ENCODE results near the gene ZNF148.

ZNF148 gene

DNA sequence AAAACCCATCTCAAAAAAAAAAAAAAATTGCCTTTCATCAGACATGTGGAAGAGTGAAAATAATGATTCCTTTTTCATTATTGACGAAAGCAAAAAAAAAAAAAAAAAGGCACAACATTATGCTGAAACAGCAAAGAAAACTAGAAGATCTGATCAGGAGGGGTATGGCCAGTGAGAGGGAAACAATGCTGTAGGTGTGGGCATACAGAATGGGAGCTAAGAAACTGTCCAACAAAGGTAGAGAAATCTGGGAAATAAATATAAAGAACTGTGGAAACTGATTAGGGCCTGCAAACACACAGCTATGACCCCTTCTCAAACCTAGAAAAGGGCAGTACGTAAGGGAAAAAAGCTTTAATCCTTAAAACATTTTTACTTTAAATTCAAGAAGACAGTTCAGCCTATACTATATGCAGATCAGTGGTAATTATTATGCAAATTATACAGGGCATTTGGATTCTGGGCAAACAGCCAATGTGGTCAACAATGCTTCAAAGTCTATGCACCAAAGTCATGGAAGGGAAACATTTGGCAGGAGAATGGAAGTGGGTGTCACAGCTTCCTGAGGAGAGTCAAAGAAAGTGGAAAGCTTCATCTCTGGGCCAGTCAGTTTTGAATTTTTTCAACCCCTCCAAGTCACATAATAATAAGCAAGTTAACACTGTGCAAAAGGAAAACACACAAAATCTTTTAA lies 94.3 kb downstream of the ZNF148 start:
- H3K4me1 ChIP-seq (ENCODE audit: insufficient read depth, low read length): no peaks in the 10 kb centered on the region
- no peak overlapping the region for H3K4me3 ChIP-seq (ENCODE audit: low read length)
- H2AFZ ChIP-seq (ENCODE audit: low read depth, low read length): no peak overlapping the region
- H3K36me3 ChIP-seq (ENCODE audit: insufficient read depth, low read length): peaks cover 4% of the 10 kb centered on the region
- no peaks in the 10 kb centered on the region for H3K9me3 ChIP-seq (ENCODE audit: low read length)
- H3K27me3 ChIP-seq (ENCODE audit: insufficient read depth, low read length): no peaks in the 10 kb centered on the region

DNA sequence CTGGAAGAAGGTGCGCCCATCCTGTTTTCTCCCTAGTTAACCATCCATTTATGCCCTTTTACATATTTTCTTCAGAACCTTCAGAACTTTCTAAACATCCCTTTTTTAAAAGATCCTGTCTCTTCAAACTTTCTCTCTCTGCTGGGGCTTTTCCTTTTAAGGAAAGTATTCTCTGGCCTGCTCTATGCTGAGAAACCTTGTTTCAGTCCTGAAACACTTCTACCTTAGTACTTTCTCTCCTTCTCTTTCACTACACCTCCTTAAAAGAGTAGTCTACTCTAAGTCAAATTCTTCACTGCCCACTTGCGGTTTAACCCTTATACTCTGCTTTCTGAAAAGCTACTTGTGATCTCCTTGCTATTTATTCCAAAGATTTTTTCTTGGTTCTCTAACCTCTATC lies 97.0 kb downstream of the ZNF148 start:
- no peak overlapping the region for H3K4me3 ChIP-seq (ENCODE audit: low read length)
- H3K4me1 ChIP-seq (ENCODE audit: insufficient read depth, low read length): no peaks in the 10 kb centered on the region
- peaks cover 7% of the 10 kb centered on the region for H3K36me3 ChIP-seq (ENCODE audit: insufficient read depth, low read length)
- H3K9me3 ChIP-seq (ENCODE audit: low read length): no peaks in the 10 kb centered on the region
- no peak overlapping the region for H2AFZ ChIP-seq (ENCODE audit: low read depth, low read length)
- no peaks in the 10 kb centered on the region for H3K27me3 ChIP-seq (ENCODE audit: insufficient read depth, low read length)

DNA sequence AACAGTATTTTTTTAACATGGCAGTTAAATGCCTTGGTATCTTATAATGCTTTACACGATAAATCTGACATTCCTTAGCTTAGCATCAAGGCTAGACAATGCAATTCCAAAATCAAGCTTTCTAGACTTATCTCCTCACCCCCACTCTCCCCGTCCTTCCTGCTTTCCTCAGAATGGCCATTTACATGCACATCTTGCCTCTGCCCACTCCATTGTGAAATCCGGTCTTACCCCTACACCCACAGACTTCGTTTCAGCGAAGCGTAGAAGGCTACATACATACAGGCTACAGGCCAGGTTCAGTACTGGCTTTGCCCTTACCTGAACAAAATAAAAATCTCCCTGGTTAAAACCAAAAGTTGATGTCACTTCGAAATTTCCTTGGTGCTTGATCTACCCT lies 104.0 kb downstream of the ZNF148 start:
- no peaks in the 10 kb centered on the region for H3K4me1 ChIP-seq (ENCODE audit: insufficient read depth, low read length)
- H2AFZ ChIP-seq (ENCODE audit: low read depth, low read length): no peak overlapping the region
- no peak overlapping the region for H3K4me3 ChIP-seq (ENCODE audit: low read length)
- peaks cover 11% of the 10 kb centered on the region for H3K9me3 ChIP-seq (ENCODE audit: low read length)
- peaks cover 16% of the 10 kb centered on the region for H3K36me3 ChIP-seq (ENCODE audit: insufficient read depth, low read length)
- H3K27me3 ChIP-seq (ENCODE audit: insufficient read depth, low read length): no peaks in the 10 kb centered on the region

DNA sequence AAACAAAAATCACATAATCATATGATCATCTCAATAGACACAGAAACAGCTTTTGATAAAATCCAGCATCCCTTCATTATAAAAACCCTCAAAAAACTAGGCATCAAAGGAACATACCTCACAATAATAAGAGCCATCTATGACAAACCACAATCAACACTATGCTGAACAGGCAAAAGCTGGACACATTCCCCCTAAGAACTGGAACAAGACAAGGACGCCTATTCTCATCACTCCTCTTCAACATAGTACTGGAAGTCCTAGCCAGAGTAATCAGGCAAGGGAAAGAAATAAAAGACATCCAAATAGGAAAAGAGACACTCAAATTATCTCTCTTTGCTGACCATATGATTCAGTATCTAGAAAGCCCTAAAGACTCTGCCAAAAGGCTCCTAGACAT lies 107.7 kb downstream of the ZNF148 start:
- Histone ChIP-seq H3K9me3 (ENCODE audit: low read length) (peaks cover 14% of the 10 kb centered on the region), H2AFZ (ENCODE audit: low read depth, low read length) (no peak overlapping the region), H3K27me3 (ENCODE audit: insufficient read depth, low read length) (no peaks in the 10 kb centered on the region), H3K4me1 (ENCODE audit: insufficient read depth, low read length) (no peaks in the 10 kb centered on the region), H3K4me3 (ENCODE audit: low read length) (no peak overlapping the region), H3K36me3 (ENCODE audit: insufficient read depth, low read length) (peaks cover 17% of the 10 kb centered on the region)

DNA sequence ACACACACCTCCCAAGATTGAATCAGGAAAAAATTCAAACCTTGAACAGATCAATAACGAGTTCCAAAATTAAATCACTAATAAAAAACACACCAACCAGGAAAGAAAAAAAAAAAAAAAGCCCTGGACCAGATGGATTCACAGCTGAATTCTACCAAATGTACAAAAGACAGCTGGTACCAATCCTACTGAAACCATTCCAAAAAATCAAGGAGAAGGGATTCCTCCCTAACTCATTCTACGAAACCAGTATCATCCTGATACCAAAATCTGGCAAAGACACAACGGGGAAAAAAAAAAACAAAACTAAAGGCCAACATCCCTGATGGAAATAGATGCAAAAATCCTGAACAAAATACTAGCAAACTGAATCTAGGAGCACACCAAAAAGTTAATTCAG lies 108.2 kb downstream of the ZNF148 start:
- Histone ChIP-seq H3K4me1 (ENCODE audit: insufficient read depth, low read length) (no peaks in the 10 kb centered on the region), H3K27me3 (ENCODE audit: insufficient read depth, low read length) (no peaks in the 10 kb centered on the region), H2AFZ (ENCODE audit: low read depth, low read length) (no peak overlapping the region), H3K36me3 (ENCODE audit: insufficient read depth, low read length) (peaks cover 15% of the 10 kb centered on the region), H3K4me3 (ENCODE audit: low read length) (no peak overlapping the region), H3K9me3 (ENCODE audit: low read length) (peaks cover 14% of the 10 kb centered on the region)

DNA sequence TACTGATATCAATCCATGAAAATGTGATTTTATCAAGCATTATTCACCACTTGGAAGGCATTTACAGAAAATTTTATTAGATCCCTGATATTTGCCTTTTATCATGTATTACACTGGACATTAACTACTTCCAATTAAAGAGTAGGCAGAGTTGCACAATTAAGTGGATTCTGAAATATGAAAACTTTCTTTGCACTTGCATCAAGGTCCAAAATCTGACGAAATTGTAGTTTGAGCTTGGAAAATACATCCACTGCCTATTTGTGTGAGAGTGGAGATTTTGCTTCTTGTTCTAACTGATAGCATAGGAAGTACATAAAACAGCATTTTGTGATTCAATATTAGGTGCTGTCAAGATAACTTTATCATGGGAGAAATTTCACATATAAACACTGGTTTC lies 113.0 kb downstream of the ZNF148 start:
- Histone ChIP-seq H3K4me1 (ENCODE audit: insufficient read depth, low read length) (no peaks in the 10 kb centered on the region), H2AFZ (ENCODE audit: low read depth, low read length) (no peak overlapping the region), H3K36me3 (ENCODE audit: insufficient read depth, low read length) (peaks cover 10% of the 10 kb centered on the region), H3K9me3 (ENCODE audit: low read length) (peaks cover 2% of the 10 kb centered on the region), H3K4me3 (ENCODE audit: low read length) (no peak overlapping the region), H3K27me3 (ENCODE audit: insufficient read depth, low read length) (no peaks in the 10 kb centered on the region)

DNA sequence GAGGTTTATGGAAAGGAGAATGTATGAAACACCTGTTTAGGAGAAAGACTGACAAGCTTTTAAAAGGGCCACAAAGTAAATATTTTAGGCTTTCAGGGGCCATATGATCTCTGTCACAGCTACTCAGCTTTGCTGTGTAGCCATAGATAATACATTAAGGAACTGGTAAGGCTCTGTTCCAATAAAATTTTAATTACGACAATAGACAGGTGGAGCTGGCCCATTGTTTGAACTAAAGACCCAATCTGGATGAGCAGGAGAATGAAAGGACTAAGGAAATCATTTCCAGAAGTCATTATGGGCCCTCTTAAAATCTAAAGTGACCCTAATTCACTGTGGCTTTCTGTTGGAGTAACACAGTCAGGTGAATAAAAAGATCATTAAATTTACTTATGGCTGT lies 114.1 kb downstream of the ZNF148 start:
- Histone ChIP-seq H3K36me3 (ENCODE audit: insufficient read depth, low read length) (peaks cover 10% of the 10 kb centered on the region), H3K27me3 (ENCODE audit: insufficient read depth, low read length) (no peaks in the 10 kb centered on the region), H2AFZ (ENCODE audit: low read depth, low read length) (no peak overlapping the region), H3K4me3 (ENCODE audit: low read length) (no peak overlapping the region), H3K9me3 (ENCODE audit: low read length) (peaks cover 4% of the 10 kb centered on the region), H3K4me1 (ENCODE audit: insufficient read depth, low read length) (no peaks in the 10 kb centered on the region)

DNA sequence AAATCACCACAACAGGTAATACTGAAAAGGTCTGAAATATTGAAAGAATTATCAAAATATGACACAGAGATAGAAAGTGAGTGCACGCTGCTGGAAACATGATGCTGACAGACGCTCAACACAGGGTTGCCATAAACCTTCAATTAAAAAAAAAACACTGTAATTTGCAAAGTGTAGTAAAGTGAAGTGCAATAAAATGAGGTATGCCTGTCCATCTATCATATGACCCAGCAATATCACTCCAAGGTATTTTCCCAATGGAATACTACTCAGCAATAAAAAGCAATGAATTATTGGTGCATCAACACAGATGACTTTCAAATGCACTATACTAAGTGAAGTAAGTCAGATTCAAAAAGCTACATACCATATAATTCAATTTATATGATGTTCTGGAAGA lies 115.0 kb downstream of the ZNF148 start:
- H3K9me3 ChIP-seq (ENCODE audit: low read length): peaks cover 3% of the 10 kb centered on the region
- no peak overlapping the region for H3K4me3 ChIP-seq (ENCODE audit: low read length)
- no peaks in the 10 kb centered on the region for H3K4me1 ChIP-seq (ENCODE audit: insufficient read depth, low read length)
- H3K27me3 ChIP-seq (ENCODE audit: insufficient read depth, low read length): no peaks in the 10 kb centered on the region
- H3K36me3 ChIP-seq (ENCODE audit: insufficient read depth, low read length): peaks cover 10% of the 10 kb centered on the region
- H2AFZ ChIP-seq (ENCODE audit: low read depth, low read length): no peak overlapping the region

DNA sequence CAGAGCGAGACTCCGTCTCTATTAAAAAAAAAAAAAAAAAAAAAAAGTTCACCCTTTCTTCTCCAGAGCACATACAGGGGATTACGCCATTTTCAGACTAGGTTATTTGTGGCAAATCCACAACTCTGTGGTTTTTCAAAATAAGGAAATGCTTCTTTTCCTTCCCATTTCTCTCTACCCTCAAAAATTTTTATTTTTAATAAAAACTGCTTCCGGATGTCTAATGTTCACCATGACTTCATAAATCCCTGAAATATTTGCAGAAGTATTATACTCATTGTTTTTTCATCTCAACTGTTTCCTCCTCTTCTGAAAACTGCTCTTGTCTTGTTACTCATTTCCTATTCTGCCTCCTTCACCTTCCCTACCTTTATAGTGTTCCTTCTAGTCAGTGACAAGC lies 117.6 kb downstream of the ZNF148 start:
- Histone ChIP-seq H3K4me1 (ENCODE audit: insufficient read depth, low read length) (no peaks in the 10 kb centered on the region), H2AFZ (ENCODE audit: low read depth, low read length) (no peak overlapping the region), H3K27me3 (ENCODE audit: insufficient read depth, low read length) (no peaks in the 10 kb centered on the region), H3K36me3 (ENCODE audit: insufficient read depth, low read length) (peaks cover 4% of the 10 kb centered on the region), H3K9me3 (ENCODE audit: low read length) (peaks cover 3% of the 10 kb centered on the region), H3K4me3 (ENCODE audit: low read length) (no peak overlapping the region)

DNA sequence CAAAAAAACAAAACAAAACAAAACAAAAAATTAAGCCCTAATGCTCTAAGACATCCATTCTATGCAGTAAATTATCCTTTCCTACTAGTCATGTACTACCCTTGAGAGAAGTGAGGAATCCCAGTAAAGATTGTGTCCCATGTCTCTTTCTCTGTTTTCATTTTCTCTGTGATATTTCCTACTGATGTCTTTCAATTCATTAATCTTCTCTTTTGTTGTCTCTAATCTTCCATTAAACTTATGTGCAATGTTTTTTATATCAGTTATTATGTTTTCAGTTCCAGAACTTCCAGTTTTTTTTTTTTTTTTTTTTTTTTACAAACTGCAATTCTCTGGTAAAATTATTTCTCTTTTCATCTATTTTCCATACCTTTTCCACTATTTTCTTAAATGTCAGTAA lies 118.5 kb downstream of the ZNF148 start:
- no peak overlapping the region for H3K4me3 ChIP-seq (ENCODE audit: low read length)
- H3K4me1 ChIP-seq (ENCODE audit: insufficient read depth, low read length): no peaks in the 10 kb centered on the region
- no peaks in the 10 kb centered on the region for H3K27me3 ChIP-seq (ENCODE audit: insufficient read depth, low read length)
- H3K36me3 ChIP-seq (ENCODE audit: insufficient read depth, low read length): peaks cover 6% of the 10 kb centered on the region
- H2AFZ ChIP-seq (ENCODE audit: low read depth, low read length): no peak overlapping the region
- H3K9me3 ChIP-seq (ENCODE audit: low read length): peaks cover 3% of the 10 kb centered on the region

DNA sequence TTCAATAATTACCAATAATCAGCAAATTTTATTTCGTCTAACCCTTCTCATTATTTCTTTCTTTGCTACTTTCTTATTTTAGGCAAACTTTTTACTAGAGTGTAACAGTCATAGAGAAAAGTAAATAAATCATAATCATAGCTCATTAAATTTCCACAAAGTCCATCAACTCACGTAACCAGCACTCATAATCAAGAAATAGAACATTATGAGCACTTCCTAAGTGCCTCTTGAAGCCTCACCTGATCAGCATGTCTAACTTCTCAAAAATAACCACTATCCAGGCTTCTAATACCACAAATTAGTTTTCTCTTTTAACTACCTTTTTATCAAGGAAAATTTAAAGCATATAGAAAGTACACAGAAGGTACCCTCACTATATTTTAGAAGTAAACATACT lies 124.2 kb downstream of the ZNF148 start:
- Histone ChIP-seq H3K4me1 (ENCODE audit: insufficient read depth, low read length) (no peaks in the 10 kb centered on the region), H3K9me3 (ENCODE audit: low read length) (no peaks in the 10 kb centered on the region), H3K4me3 (ENCODE audit: low read length) (no peak overlapping the region), H3K27me3 (ENCODE audit: insufficient read depth, low read length) (no peaks in the 10 kb centered on the region), H2AFZ (ENCODE audit: low read depth, low read length) (no peak overlapping the region), H3K36me3 (ENCODE audit: insufficient read depth, low read length) (peaks cover 5% of the 10 kb centered on the region)

DNA sequence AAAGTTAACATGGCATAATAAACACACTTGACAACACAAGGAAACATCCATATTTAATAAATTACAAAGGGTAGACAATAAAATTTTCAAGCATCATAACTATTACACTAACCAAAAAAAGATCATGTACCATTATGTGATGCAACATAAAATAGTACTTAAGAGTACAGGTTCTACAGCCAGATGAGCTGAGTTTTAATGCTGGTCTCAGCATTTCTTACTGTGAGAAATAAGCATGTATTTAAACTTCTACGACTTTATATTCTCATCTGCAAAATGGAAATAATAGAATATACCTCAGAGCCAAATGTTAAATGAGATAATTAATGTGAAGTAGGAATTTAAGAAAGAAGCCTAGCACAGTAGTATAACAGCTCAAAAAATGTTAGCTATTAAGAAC lies 128.9 kb downstream of the ZNF148 start:
- Histone ChIP-seq H3K4me1 (ENCODE audit: insufficient read depth, low read length) (no peaks in the 10 kb centered on the region), H3K9me3 (ENCODE audit: low read length) (no peaks in the 10 kb centered on the region), H2AFZ (ENCODE audit: low read depth, low read length) (no peak overlapping the region), H3K4me3 (ENCODE audit: low read length) (no peak overlapping the region), H3K36me3 (ENCODE audit: insufficient read depth, low read length) (peaks cover 3% of the 10 kb centered on the region), H3K27me3 (ENCODE audit: insufficient read depth, low read length) (no peaks in the 10 kb centered on the region)

DNA sequence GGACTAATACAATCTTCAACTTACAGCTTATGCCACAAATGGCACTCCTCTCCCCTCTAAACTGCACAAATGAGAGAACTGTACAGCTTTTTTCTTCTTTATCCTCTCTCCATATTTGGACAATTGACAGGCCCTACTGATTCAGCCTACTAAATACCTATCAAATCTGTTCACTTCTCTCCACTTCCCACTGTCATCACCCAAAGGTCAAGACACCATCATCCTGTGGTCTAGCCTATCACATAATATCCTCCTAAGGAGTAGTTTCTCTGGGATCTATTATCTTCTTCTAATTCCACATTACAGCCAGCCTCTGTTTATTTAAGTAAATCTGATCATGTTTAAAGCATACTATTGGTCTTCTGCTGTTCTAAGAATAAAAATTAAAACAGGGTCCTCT lies 129.6 kb downstream of the ZNF148 start:
- no peak overlapping the region for H3K4me3 ChIP-seq (ENCODE audit: low read length)
- no peaks in the 10 kb centered on the region for H3K27me3 ChIP-seq (ENCODE audit: insufficient read depth, low read length)
- peaks cover 3% of the 10 kb centered on the region for H3K36me3 ChIP-seq (ENCODE audit: insufficient read depth, low read length)
- H3K9me3 ChIP-seq (ENCODE audit: low read length): peaks cover under 1% of the 10 kb centered on the region
- H2AFZ ChIP-seq (ENCODE audit: low read depth, low read length): no peak overlapping the region
- no peaks in the 10 kb centered on the region for H3K4me1 ChIP-seq (ENCODE audit: insufficient read depth, low read length)

DNA sequence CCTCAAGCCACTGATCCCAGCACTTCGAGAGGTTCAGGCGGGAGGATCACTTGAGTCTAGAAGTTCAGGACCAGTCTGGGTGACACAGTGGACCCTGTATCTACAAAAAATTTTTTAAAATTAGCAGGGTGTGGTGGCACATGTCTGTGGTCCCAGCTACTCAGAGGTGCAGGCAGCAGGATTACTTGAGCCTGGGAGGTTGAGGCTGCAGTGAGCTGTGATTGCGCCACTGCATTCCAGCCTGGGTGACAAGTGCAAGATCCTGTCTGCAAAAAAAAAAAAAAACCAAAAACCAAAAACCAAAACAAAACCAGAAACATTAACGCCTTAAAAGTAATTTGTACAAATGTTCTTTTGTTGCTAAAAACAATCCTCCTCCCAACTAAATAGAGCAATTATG lies 134.6 kb downstream of the ZNF148 start:
- Histone ChIP-seq H3K9me3 (ENCODE audit: low read length) (peaks cover 4% of the 10 kb centered on the region), H3K27me3 (ENCODE audit: insufficient read depth, low read length) (no peaks in the 10 kb centered on the region), H3K4me1 (ENCODE audit: insufficient read depth, low read length) (peaks cover 7% of the 10 kb centered on the region), H3K36me3 (ENCODE audit: insufficient read depth, low read length) (peaks cover 7% of the 10 kb centered on the region), H2AFZ (ENCODE audit: low read depth, low read length) (no peak overlapping the region), H3K4me3 (ENCODE audit: low read length) (no peak overlapping the region)
